ENCODE measurements around the gene ABHD14A. TPM values are rescaled to one million over a fixed set of nuclear protein-coding genes. Genes with fewer than 3 reads are reported as not detected.

The ABHD14A gene
- polyA plus RNA-seq, 2 of the 4 experiments (the other 2 are of a cell fraction), result 6.3 to 9.5 TPM

DNA sequence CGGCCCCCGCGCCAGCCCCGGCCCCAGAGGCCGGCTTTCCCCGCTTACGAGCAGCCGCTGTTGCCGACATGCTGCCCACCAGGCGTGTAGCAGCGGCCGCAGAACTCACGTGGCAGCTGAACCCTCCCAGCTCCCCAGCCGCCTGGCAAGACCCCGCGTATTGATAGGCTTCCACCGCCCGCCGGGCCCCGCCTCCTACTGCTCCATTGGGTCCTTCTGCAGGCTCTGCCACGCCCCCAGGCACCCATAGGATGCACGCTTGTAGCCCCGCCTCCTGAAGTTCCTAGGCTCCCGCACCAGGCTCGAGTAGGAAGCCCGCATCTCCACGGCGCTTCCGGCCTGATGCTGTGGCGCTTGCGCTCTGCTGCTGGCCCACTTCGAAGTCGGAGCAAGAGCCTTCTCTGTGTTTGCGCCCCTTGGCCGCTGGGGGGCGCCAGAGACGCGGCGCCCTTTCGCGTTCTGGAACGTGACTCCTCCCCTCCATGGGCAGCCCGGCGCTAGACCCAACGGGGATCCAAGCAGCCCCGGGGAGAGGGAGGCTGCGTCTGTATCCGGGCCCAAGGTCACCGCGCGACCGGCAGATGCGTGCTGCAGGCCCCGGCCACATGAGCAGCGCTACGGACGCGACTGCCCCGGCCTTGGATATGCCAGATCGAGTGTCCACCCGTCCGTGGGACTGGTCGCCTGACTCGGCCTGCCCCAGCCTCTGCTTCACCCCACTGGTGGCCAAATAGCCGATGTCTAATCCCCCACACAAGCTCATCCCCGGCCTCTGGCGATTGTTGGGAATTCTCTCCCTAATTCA is 32.9 kb upstream of the ABHD14A start, which contains the start of the genes PARP3 and RRP9 (continued):
- TF ChIP-seq, protein P1, sequence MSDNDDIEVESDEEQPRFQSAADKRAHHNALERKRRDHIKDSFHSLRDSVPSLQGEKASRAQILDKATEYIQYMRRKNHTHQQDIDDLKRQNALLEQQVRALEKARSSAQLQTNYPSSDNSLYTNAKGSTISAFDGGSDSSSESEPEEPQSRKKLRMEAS (IDR thresholded peaks at IDR 0.05), result peak; percentile 90
- TF ChIP-seq NPAS2 (CRISPR knock-in tag; IDR thresholded peaks at IDR 0.05; ENCODE audit: borderline replicate concordance) (0 out of 2 replicates have a peak, but pooled peaks have one; percentile 47), MAZ (IDR thresholded peaks at IDR 0.05; ENCODE audit: borderline replicate concordance, low read depth, low read length) (no peak), CHD2 (IDR thresholded peaks at IDR 0.05; ENCODE audit: low read length, partially characterized antibody) (no peak), KDM5A (IDR thresholded peaks at IDR 0.05) (no peak), JUN (IDR thresholded peaks at IDR 0.05) (peak in 1 of 2 experiments; percentile 29; a peak in 1 of 5 replicates), RAD21 (conservative IDR thresholded peaks at IDR 0.05 in 1 of 2, IDR thresholded peaks at IDR 0.05 in 1 of 2) (peak; percentile 80 to 91), MYC (IDR thresholded peaks at IDR 0.05; ENCODE audit: borderline replicate concordance, low read length) (0 out of 2 replicates have a peak, but pooled peaks have one; percentile 57), EHMT2 (IDR thresholded peaks at IDR 0.05; ENCODE audit: low read depth) (no peak), HDAC2 (IDR thresholded peaks at IDR 0.05) (no peak), BHLHE40 (IDR thresholded peaks at IDR 0.05; ENCODE audit: low read depth, low read length) (no peak), EP300 (IDR thresholded peaks at IDR 0.05) (no peak)
- TF ChIP-seq, protein P2, sequence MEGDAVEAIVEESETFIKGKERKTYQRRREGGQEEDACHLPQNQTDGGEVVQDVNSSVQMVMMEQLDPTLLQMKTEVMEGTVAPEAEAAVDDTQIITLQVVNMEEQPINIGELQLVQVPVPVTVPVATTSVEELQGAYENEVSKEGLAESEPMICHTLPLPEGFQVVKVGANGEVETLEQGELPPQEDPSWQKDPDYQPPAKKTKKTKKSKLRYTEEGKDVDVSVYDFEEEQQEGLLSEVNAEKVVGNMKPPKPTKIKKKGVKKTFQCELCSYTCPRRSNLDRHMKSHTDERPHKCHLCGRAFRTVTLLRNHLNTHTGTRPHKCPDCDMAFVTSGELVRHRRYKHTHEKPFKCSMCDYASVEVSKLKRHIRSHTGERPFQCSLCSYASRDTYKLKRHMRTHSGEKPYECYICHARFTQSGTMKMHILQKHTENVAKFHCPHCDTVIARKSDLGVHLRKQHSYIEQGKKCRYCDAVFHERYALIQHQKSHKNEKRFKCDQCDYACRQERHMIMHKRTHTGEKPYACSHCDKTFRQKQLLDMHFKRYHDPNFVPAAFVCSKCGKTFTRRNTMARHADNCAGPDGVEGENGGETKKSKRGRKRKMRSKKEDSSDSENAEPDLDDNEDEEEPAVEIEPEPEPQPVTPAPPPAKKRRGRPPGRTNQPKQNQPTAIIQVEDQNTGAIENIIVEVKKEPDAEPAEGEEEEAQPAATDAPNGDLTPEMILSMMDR (IDR thresholded peaks at IDR 0.05), result peak; percentile 89
- TF ChIP-seq, protein P3, sequence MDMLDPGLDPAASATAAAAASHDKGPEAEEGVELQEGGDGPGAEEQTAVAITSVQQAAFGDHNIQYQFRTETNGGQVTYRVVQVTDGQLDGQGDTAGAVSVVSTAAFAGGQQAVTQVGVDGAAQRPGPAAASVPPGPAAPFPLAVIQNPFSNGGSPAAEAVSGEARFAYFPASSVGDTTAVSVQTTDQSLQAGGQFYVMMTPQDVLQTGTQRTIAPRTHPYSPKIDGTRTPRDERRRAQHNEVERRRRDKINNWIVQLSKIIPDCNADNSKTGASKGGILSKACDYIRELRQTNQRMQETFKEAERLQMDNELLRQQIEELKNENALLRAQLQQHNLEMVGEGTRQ (IDR thresholded peaks at IDR 0.05), result peak; percentile 35; the same call in 1 of the 2 replicates

DNA sequence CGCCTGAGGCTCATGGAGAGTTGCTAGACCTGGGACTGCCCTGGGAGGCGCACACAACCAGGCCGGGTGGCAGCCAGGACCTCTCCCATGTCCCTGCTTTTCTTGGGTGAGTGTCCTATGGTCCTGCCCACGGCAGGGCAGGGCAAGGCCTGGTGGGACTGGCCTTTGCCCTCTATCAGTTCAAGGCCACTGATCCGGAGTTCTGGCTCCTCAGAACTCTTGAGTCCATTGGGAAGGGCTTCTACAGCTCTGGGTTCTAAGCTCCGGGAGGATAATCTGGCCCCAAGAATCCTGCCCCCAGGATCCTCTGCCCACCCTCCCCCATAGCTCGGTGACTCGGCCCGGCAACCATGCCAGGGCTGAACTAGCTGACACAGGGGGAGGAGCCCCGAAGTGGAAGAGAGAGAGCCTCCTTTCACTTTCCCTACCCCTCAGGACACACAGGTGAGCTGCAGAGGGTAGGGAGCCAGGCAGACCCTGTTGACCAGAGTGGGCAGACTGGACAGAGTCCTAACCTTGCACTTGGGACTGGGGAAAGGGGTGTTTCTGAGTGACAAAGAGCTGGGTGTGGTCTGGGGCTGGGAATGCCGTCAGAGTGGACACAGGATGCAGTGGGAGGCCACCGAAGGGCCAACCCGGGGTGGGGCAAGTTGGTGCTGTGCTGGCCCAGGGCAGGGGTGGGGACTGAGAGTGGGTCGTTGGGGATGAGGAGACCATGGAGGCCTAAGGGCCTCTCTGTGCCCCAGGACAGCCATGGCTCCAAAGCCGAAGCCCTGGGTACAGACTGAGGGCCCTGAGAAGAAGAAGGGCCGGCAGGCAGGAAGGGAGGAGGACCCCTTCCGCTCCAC is 32.0 kb upstream of the ABHD14A start:
- peak overlapping the region; percentile 60 for H3K4me3 ChIP-seq
- 25% methylated on average over 8 of the region's 17 CpGs for WGBS (ENCODE audit: missing lambda C conversion rate)
- peak overlapping the region; percentile 100 for H3K4me2 ChIP-seq
- TF ChIP-seq POLR2A (IDR thresholded peaks at IDR 0.05; ENCODE audit: low read length) (peak; percentile 36), RARB (CRISPR knock-in tag; IDR thresholded peaks at IDR 0.05) (no peak)
- no peaks in the 10 kb centered on the region for H3K9me3 ChIP-seq
- FAIRE-seq (no peak), ATAC-seq (peak; percentile 48 to 54), DNase-seq (ENCODE audit: low read depth in 1 of 2, low spot score in 1 of 2) (peak; percentile 60 to 82)
- peak overlapping the region; percentile 97 to 100 for H3K27ac ChIP-seq
- ChIA-PET POLR2A (interaction anchor here (0.7 to 2.8 kb wide), 5 partner anchors 27 to 53 kb away, joined by 3 to 28 read pairs (median 6); partner anchors contain the start of genes ABHD14A, ABHD14B and RPL29), CTCF (interaction anchor here (0.7 to 5.9 kb wide), 21 partner anchors 8 to 649 kb away, joined by 3 to 59 read pairs (median 5); partner anchors contain the start of genes ABHD14A, ABHD14B, ACY1 and DUSP7)
- H3K4me1 ChIP-seq, result peaks cover 21% of the 10 kb centered on the region
